Measurements from ENCODE around the gene HUWE1.
"Not testable (repeated sequence)": the region's sequence is repeated elsewhere in the genome, so short reads cannot be mapped to it uniquely, and the experiment has no call there.

HUWE1 gene, protein sequence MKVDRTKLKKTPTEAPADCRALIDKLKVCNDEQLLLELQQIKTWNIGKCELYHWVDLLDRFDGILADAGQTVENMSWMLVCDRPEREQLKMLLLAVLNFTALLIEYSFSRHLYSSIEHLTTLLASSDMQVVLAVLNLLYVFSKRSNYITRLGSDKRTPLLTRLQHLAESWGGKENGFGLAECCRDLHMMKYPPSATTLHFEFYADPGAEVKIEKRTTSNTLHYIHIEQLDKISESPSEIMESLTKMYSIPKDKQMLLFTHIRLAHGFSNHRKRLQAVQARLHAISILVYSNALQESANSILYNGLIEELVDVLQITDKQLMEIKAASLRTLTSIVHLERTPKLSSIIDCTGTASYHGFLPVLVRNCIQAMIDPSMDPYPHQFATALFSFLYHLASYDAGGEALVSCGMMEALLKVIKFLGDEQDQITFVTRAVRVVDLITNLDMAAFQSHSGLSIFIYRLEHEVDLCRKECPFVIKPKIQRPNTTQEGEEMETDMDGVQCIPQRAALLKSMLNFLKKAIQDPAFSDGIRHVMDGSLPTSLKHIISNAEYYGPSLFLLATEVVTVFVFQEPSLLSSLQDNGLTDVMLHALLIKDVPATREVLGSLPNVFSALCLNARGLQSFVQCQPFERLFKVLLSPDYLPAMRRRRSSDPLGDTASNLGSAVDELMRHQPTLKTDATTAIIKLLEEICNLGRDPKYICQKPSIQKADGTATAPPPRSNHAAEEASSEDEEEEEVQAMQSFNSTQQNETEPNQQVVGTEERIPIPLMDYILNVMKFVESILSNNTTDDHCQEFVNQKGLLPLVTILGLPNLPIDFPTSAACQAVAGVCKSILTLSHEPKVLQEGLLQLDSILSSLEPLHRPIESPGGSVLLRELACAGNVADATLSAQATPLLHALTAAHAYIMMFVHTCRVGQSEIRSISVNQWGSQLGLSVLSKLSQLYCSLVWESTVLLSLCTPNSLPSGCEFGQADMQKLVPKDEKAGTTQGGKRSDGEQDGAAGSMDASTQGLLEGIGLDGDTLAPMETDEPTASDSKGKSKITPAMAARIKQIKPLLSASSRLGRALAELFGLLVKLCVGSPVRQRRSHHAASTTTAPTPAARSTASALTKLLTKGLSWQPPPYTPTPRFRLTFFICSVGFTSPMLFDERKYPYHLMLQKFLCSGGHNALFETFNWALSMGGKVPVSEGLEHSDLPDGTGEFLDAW (N-terminal part only)

DNA sequence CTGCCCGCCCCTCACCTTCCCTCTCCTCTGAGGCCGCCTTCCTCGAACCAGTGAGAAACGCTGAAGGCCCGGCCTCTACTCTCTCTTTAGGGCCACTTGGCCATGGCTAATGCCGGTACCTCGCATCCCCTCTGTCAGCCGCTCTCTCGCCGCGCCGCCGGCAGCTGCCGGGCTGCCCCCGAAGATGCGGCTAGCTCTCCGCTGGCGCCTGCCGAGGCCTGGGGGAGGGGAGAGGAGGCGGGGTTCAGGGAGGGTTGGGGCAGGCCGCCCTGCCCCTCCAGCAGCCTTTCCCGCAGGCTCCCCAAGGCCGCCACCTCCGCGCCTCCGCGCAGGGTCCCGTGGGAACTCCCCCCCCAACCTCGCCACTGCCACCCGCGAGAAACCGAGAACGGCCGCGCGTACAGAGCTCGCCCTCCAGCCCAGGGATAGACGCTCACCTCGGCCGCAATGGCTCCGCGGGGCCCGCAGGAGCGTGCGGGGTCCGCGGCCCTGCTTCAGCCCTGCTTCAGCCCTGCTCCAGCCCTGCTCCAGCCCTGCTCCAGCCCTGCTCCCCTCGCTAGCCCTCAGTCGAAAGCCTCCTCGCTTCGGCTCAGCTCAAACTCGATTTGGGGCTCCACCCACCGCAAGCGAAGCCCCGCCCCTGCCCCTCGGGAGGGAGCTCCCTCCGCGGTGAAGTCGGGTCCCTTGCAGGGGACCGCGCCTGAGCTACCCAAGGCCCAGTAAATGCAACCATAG, at the start of gene HUWE1:
HUWE1 (minus strand) TSS at position 569 of the 735 bp plus-strand sequence. CDS start 32,612 bp downstream, outside the sequence.
- DNase-seq = peak; percentile 87

DNA sequence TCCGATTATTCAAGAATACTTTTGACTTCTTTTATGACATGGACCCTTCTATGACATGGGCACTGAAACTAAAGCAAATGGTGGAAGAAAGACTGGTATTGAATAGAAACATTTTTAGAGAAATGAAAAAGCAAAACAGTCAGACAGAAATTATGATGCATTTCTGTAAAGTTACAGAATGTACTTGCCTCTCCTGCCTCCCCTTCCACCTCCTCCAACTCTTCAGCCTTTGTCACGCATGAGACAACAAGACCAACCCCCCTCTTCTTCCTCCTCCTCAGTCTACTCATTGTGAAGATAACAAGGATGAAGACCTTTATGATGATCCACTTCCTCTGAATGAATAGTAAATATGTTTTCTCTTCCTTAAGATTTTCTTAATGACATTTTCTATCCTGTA, 46.3 kb upstream of the HUWE1 start:
- DNase-seq = no peak

DNA sequence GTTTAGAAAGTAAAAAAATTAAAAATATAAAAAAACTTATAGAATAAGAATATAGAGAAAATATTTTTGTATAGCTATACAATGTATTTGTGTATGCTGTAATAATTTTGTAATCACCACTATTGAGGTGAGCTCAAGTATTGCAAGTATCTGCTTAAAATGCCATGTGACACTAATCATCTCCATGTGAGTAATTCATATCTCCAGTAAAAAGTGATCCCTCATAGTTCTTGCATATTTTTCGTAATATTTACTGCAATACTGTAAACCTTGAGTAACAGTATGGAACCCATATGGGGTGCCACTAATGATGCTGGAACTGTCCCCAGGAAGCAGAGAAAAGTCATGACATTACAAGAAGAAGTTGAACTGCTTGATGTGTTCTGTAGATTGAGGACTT, 43.2 kb upstream of the HUWE1 start:
- DNase-seq = no peak

DNA sequence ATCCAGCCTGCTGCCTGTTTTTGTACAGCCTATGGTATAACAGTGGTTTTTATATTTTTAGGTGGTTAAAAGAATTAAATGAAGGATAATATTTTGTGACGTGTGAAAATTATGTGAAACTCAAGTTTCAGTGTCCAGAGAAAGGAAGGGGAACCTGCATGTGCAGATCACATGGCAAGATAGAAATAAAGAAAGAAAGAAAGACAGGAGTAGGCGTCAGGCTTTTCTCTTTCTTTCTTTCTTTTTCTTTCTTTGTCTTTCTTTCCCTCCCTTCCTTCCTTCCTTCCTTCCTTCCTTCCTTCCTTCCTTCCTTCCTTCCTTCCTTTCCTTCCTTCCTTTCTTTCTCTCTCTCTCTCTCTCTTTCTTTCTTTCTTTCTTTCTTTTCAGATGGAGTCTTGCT, 42.0 kb upstream of the HUWE1 start:
- no peak for DNase-seq

DNA sequence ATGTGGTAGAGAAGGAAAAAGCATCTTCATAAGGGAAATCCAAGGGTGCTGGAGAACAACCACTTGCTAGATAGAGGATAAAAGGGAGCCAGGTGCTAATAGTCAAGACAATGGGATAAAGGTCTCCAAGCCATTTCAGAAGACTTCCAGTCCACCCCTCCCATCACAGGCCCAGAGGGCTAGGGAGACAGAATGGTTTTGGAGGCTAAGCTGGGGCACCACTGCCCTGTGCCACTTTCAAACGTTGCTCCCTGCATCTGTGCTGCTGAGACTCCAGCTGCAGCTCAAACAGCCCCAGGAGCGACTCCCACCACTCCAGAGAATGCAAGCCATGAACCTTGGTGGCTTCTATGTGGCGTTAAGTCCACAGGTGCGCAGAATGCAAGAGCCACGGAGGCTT, 38.4 kb upstream of the HUWE1 start:
- no peak for DNase-seq

DNA sequence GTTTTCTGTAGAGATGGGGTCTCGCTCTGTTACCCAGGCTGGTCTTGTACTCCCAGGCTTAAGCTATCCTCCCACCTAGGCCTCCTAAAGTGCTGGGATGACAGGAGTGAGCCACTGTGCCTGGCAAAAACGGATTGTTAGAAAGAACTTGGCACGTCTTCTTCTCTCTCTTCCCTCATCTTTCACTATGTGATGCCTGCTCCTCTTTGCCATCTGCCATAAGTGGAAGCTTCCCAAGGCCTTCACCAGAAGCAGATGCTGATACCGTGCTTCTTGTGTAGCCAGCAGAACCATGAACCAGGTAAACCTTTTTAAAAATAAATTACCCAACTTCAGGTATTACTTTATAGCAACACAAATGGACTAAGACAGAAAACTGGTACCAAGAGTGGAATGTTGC, 36.9 kb upstream of the HUWE1 start:
- DNase-seq = no peak

DNA sequence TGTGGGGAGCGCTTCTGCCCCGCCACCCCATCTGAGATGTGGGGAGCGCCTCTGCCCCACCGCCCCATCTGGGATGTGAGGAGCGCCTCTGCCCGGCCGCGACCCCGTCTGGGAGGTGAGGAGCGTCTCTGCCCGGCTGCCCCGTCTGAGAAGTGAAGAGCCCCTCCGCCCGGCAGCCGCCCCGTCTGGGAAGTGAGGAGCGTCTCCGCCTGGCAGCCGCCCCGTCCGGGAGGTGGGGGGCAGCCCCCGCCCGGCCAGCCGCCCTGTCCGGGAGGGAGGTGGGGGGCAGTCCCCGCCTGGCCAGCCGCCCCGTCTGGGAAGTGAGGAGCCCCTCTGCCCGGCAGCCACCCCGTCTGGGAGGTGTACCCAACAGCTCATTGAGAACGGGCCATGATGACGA, 35.1 kb upstream of the HUWE1 start:
- DNase-seq = not testable (repeated sequence)

DNA sequence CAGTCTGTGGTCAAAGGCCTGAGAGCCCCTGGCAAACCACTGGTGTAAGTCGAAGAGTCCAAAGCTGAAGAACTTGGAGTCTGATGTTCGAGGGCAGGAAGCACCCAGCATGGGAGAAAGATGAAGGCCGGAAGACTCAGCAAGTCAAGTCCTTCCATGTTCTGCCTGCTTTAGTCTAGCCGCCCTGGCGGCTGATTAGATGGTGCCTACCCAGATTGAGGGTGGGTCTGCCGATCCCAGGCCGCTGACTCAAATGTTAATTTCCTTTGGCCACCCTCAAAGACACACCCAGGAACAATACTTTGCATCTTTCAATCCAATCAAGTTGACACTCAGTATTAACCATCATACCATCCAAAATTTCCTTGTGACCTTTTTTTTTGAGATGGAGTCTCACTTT, 33.1 kb upstream of the HUWE1 start:
- DNase-seq = not testable (repeated sequence)

DNA sequence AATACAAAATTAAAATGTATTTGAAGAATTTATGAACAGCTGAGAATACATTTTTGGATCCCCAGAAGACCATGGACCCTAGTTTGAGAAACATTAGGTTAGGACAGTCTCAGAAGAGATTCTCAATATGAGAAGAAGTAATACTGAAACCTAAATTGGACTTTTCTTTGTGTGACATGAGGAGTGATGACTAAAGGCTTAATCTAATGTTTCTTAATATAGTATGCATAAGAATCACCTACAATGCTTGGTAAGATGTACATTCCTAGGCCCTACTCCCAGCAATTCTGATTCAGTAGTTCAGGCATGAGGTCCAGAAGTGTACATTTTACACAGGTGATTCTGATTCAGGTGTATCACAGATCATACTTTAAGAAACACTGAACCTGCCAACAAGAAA, 31.6 kb upstream of the HUWE1 start:
- DNase-seq = no peak

DNA sequence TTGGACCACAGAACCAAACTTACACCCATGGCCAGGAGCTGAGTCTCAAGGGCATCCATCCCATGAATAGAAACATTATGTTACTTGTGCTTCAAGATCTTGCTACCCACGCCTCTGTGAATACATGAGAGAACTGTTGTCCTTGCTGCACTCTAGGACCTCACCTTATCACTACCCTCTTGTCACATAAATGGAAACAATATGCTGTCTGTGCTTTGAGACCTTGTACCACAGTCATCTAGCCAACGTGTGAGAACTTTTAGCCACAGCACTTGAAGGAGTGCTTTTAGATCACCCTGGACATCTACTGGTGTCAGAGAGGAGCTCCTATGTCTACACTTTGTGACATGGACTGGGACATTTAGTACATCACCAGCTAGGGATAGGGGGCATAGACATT, 30.7 kb upstream of the HUWE1 start:
- no peak for DNase-seq

DNA sequence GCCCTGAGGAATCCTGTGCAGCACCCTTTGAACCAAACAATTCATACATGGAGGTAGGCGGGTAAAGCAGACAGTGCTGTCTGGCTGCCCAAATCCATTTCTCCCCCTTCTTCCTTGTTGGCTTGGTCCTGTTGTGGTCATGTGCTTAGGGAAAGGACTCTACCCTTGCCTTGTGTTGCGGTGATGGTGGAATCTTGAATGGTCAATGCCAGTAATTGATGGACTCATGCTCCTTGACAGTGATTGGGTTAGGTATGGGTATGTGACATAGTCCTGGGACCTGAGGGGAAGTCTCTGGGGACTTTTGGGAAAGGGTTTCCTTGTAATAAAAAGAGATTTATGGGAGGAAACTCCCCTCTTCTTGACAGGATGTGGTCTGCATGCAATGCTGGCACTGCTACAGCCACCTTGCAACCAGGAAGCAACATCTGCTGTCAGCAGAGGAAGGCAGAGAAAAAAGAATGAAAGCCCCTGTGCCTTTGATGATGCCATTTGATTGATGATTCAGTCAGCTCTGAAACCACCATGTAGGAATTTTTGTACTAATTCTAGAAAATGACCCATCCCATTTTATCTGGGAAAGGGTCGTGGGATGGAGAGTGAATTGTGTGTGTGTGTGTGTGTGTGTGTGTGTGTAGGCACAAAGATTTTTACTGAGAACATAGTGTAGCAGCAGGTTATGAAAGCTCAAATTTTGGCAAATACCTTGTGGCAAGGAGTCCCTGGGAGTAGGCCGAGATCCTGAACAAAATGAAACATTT, 30.0 kb upstream of the HUWE1 start:
- peak; percentile 39 for DNase-seq

DNA sequence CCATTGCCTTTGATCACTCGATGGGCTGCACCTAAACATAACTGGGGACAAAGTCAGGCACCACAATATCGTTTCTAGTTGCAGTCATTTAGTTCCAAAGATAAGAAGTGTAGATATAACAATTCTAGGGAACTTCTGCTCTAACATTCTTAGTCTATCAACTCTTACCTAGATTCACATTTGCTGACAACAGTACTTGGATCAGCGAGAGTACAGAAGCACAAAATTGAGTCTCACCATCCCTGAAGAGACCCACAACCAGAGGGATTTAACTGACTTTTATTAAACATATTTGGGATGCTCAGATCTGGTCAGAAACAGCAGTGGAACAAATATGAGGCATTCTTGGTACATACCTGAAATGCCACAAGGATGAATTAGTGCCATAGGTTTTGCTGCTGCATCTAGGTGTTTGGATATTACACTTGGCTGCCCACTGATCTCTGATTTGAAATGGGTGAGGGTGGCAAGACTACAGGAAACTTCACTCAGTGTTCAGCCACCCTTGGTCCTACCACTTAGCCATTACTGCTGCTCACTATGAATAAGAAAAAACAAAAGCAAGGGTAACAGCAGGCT, 28.9 kb upstream of the HUWE1 start:
- no peak for DNase-seq

DNA sequence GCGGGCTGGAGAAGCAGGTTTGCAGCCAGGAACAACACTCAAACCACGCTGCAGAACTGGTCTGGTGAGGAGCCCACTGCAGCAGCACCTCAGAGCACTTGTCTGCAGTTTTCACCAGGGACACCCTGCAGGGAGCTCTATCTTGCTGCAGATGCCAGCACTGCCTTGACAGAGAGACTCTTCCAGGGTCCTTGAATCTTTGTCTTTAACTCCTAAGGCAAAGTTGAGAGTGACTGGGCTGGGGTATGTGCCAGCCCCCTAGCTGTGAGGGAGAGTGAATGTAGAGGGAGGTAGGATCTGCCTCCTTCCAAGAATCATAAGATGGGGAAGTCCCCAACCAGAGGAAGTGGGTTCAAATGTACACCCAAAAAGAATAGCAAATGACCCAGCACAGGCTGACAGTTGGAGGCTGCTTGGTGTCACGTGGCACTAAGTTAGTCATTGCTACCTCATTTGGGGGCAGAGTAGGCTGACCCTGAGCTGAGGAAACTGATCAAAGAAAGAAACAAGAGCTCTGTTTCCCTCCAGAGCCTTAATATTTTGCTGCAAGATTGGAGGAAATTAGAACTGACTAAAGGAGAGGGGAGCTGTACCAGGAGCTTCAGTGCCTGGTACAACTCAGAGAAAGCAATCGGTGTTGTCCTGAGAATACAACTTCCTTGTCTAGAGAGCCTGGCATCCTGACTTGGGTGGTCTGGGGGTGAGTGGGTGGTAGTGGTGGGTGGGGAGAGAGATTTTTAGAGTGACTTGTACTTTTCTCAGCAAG, 28.2 kb upstream of the HUWE1 start:
- DNase-seq = peak; percentile 53

DNA sequence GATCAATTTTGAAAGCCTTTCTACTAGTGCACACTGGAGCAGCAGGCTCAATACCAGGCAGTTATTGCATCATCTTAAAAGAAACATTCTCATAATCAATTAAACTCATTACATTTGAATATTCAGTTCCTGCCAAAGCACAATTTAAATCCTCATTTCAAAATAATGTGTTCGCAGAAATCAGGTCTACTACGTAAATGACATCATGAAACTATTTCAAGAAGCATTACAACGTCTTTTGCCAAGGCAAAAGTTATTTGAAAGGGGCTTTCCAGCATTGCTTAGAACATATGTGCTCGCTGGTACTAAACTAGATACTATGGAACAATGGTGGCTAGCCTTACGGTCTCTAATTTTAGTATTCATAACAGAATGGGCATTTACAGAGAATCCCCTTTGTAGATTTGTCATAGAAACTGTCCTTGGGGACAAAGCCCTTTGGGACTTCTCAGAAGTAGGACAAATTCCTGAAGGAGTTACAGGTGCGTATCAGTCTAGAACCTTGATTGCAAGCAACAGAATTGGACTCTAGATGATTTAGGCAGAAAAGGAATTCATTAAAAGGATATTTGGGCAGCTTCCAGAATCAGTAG, 27.6 kb upstream of the HUWE1 start:
- DNase-seq = no peak

DNA sequence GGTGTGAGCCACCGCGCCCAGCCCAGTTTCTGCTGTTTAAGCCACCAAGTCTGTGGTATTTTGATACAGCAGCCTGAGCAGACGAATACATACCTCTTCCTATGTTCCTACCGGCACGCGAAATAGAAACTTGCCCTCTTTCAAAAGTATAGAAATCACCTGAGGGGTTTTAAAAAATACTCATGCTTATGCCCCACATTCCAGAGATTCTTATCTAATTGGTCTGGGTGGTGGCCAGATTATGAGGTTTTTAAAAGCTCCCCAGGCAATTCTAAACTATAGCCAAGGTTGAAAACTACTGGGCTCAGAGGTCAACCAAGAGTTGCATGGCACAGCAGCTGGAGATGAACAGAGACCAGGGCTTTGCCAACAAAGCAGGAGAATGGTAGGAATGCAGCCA, 24.9 kb upstream of the HUWE1 start:
- DNase-seq = no peak

DNA sequence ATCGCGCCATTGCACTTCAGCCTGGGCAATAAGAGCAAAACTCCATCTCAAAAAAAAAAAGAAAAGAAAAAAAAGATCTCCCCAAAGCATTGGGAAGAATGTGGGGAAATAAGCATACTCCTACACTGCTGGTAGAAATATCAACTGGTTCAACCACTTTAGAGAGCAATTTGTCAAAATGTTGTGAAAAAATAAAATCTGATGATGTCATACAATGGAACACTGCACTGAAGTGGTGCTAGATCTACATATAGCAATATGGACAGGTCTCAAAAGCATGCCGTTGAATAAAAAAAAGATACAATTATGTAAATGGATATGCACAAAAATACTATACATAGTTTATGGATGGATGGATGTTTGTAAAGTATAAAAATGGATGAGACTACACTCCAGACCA, 18.3 kb upstream of the HUWE1 start:
- DNase-seq = no peak

DNA sequence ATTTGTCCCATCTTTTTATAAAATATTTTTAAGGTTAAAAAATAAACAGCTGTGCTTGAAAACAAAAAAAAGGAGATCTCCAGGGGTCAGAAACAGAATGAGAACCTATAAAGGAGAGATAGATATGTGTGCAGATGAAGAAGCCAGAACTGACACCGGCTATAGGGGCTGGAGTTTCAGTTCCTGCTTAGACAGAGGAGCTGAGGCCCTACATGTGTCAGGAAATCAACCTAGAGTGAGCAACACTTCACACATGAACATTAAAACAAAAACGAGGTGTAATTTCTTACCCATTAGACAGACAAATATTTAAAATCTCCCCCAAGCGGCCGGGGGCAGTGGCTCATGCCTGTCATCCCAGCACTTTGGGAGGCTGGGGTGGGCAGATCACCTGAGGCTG, 17.8 kb upstream of the HUWE1 start:
- DNase-seq = no peak

DNA sequence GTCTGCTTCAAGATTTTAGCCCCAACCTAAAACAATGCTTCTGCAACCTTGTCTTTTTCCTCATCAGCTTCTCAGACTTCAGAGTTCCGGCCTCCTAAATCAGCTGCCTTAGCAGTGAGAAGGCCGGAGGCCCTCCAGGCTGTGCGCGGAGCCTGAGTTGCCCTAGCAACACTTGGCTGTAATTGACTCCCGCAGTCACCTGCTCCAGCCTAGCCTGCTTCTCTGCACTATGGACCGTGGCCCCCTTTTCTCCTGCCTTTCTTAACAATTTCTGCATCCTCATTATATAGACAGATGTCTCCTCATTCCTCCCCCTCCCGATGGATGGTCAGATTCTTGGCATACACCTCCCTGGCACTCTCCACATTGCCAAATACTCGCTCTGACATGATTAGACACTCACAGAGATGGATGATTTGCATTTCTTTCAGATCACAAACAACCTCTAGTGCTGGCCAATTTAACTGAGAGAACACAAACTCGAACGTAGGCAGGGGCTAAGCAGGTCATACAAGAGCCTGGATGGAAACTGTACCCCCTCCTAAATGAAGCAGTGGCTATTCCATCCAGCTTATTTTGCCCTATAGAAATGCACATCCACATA, 9.5 kb upstream of the HUWE1 start:
- DNase-seq = no peak

DNA sequence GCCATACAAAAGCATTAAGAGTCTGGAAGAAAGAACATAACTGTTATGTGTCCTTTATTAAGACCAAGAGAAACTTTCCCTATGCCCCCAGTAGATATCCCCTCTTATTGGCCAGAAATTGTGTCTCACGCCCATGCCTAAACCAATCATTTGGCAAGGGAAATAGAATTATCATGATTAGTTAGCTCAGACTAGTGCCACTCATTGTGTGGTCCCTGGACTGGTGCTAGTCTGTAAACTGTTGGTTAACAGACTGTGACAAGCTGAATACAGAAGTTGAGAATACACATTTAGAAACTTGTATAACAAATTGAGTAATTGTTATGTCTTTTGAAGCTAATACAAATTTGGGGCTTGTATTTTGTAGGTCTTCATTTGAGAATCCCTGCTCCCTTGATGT, 8.1 kb upstream of the HUWE1 start:
- DNase-seq = no peak

DNA sequence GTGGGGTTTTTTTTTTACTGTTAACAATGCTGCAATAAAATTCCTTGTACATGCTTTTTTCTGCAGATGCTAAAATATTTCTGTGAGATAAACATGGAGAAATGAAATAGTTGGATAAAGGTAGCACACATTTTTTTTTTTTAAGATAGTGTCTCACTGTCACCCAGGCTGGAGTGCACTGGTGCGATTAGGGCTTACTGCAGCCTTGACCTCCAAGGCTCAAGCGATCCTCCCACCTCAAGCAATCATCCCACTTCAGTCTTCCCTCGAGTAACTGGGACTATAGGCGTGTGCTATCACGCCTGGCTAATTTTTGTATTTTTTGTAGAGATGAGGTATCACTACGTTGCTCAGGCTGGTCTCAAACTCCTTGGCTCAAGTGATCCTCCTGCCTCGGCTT, 1.8 kb upstream of the HUWE1 start:
- no peak for DNase-seq

Measured in stimulated activated CD4-positive, alpha-beta T cell treated with anti-CD3 and anti-CD28 coated beads, Interleukin-4, amount 100 ng/mL, for 1 hour (primary cell).